PC-3 (cell line): ENCODE data around the gene LYVE1. TPM values are rescaled to one million over a fixed set of nuclear protein-coding genes. Genes with fewer than 3 reads are reported as not detected.

Experiments used
- ATAC-seq: fragments of 200-7000 bp; cut with Tn5 transposase; 2 replicates; pipeline ENCODE4 v1.9.1; 2020; ENCODE audit warnings: mild to moderate bottlenecking, moderate library complexity
- BruUV-seq: library from RNA; stranded (reverse); fragments of 400-500 nt; replicated peaks from 2 replicates; lab custom pipeline; 2021; lab: Mats Ljungman, UMichigan
- CTCF ChIA-PET: fragments of 300-600 bp; sonication (Branson Sonifier 250); formaldehyde crosslinking; loops from one replicate; lab custom pipeline; 2022; ENCODE audit warnings: antibody characterized with exemption; lab: Charles Lee
- POLR2A ChIA-PET: fragments of 300-600 bp; sonication (Branson Sonifier 250); formaldehyde crosslinking; loops from one replicate; lab custom pipeline; 2022; ENCODE audit warnings: antibody characterized with exemption; ENCODE audit not compliant: unreplicated experiment; lab: Charles Lee
- DNase-seq: peaks from one replicate; pipeline ENCODE4 v3.0.0-alpha.2; 2015
- H2AFZ ChIP-seq: fragments of 300-600 bp; sonication (generic); 2 replicates; pipeline ENCODE4 v1.6.0; 2016; ENCODE audit warnings: antibody characterized with exemption, low read length
- H3F3A ChIP-seq: fragments of 300-600 bp; sonication (generic); one replicate; pipeline ENCODE4 v1.6.0; 2017; ENCODE audit warnings: antibody characterized with exemption, low read length, control low read depth, mild to moderate bottlenecking; ENCODE audit not compliant: unreplicated experiment
- H3K27ac ChIP-seq: fragments of 300-600 bp; sonication (generic); 2 replicates; pipeline ENCODE4 v1.5.1; 2016; ENCODE audit warnings: mild to moderate bottlenecking, low read length
- H3K27me3 ChIP-seq: fragments of 300-600 bp; sonication (generic); 2 replicates; pipeline ENCODE4 v1.6.1; 2016; ENCODE audit warnings: low read length, mixed read lengths
- H3K36me3 ChIP-seq: fragments of 300-600 bp; sonication (generic); 2 replicates; pipeline ENCODE4 v1.6.1; 2016; ENCODE audit warnings: low read depth, mixed run types, low read length, mixed read lengths
- H3K4me1 ChIP-seq: fragments of 300-600 bp; sonication (generic); 2 replicates; pipeline ENCODE4 v1.5.1; 2016; ENCODE audit warnings: low read length; ENCODE audit not compliant: insufficient read depth
- H3K4me2 ChIP-seq: fragments of 300-600 bp; sonication (generic); 2 replicates; pipeline ENCODE4 v1.6.0; 2016; ENCODE audit warnings: low read length
- H3K4me3 ChIP-seq: fragments of 300-600 bp; sonication (generic); 2 replicates; pipeline ENCODE4 v1.5.1; 2016; ENCODE audit warnings: mild to moderate bottlenecking, low read length, mixed read lengths
- H3K79me2 ChIP-seq: fragments of 300-600 bp; sonication (generic); 2 replicates; pipeline ENCODE4 v1.6.1; 2017; ENCODE audit warnings: low read length, mixed read lengths
- H3K9ac ChIP-seq: fragments of 300-600 bp; sonication (generic); 2 replicates; pipeline ENCODE4 v1.6.0; 2016; ENCODE audit warnings: mild to moderate bottlenecking, low read length
- H3K9me2 ChIP-seq: fragments of 300-600 bp; sonication (generic); replicated peaks from 2 replicates; pipeline ENCODE4 v1.6.1; 2016; ENCODE audit warnings: mixed run types, low read length, mixed read lengths
- H3K9me3 ChIP-seq: fragments of 300-600 bp; sonication (generic); 2 replicates; pipeline ENCODE4 v1.6.1; 2016; ENCODE audit warnings: low read length, mixed read lengths
- H4K20me1 ChIP-seq: fragments of 300-600 bp; sonication (generic); 2 replicates; pipeline ENCODE4 v1.6.1; 2016; ENCODE audit warnings: low read length, mixed read lengths
- CTCF ChIP-seq: fragments of 300-600 bp; sonication (generic); conservative IDR thresholded peaks from 2 replicates; pipeline ENCODE4 v1.5.1; 2017; ENCODE audit warnings: antibody characterized with exemption, low read depth, mild to moderate bottlenecking, low read length
- EZH2 ChIP-seq: fragments of 300-600 bp; sonication (generic); IDR thresholded peaks from one replicate; pipeline ENCODE4 v1.6.1; 2017; ENCODE audit warnings: antibody characterized with exemption, mild to moderate bottlenecking, low read length; ENCODE audit not compliant: unreplicated experiment
- EZH2phosphoT487 ChIP-seq: fragments of 300-600 bp; sonication (generic); IDR thresholded peaks from 2 replicates; pipeline ENCODE4 v1.6.1; 2018; ENCODE audit warnings: mild to moderate bottlenecking, antibody characterized with exemption, low read length, borderline replicate concordance
- intact Hi-C: fragments of 100-400 bp; cut with micrococcal nuclease; formaldehyde crosslinking; loops from 2 replicates; pipeline ENCODE4 v1.9.0; 2023
- total RNA-seq: library from RNA; depleted of rRNA; stranded (reverse); fragments of >200 nt; gene quantifications from 2 replicates; pipeline ENCODE4 v1.2.3, GENCODE V29; 2014

Gene LYVE1
- total RNA-seq, 1 experiment from 2014 or later = not detected

- H3K27ac ChIP-seq = no peak overlapping the region
- ChIA-PET CTCF (no interaction called here), POLR2A (no interaction called here)
- no peaks in the 10 kb centered on the region for H3F3A ChIP-seq
- intact Hi-C loops = no loop called here
- ATAC-seq (no peak), DNase-seq (no peak)
- no peak overlapping the region for H3K9ac ChIP-seq
- peaks cover 22% of the 10 kb centered on the region for H3K4me1 ChIP-seq
- H3K36me3 ChIP-seq = no peaks in the 10 kb centered on the region
- H3K4me2 ChIP-seq = no peak overlapping the region
- TF ChIP-seq EZH2 (no peak), EZH2phosphoT487 (no peak), CTCF (no peak)
- H3K9me2 ChIP-seq = no peaks in the 10 kb centered on the region
- H3K4me3 ChIP-seq = no peak overlapping the region
- H3K79me2 ChIP-seq = peaks cover 29% of the 10 kb centered on the region
- no peak overlapping the region for H2AFZ ChIP-seq
- BruUV-seq = no TSS peak
- H3K27me3 ChIP-seq = no peaks in the 10 kb centered on the region
- peaks cover 4% of the 10 kb centered on the region; the same call in 1 of the 2 replicates for H4K20me1 ChIP-seq
- H3K9me3 ChIP-seq = no peaks in the 10 kb centered on the region
These were observed 30.9 kb downstream of the LYVE1 start for GRCh38 chr11:10537600-10537999.

GRCh38 chr11:10534316-10534715 lies 34.1 kb downstream of the LYVE1 start:
- no peaks in the 10 kb centered on the region for H3K36me3 ChIP-seq
- ATAC-seq = no peak
- no peaks in the 10 kb centered on the region for H3F3A ChIP-seq
- H3K27ac ChIP-seq = no peak overlapping the region
- H3K9me3 ChIP-seq = no peaks in the 10 kb centered on the region
- no peaks in the 10 kb centered on the region for H4K20me1 ChIP-seq
- no peaks in the 10 kb centered on the region for H3K9me2 ChIP-seq
- peaks cover 18% of the 10 kb centered on the region for H3K79me2 ChIP-seq
- intact Hi-C loops = no loop called here
- H3K4me1 ChIP-seq = peaks cover 7% of the 10 kb centered on the region
- no peak for TF ChIP-seq CTCF
- no peak for TF ChIP-seq EZH2phosphoT487
- TF ChIP-seq EZH2 = no peak
- no TSS peak for BruUV-seq
- no peak for DNase-seq
- CTCF ChIA-PET = no interaction called here
- no peak overlapping the region for H2AFZ ChIP-seq
- POLR2A ChIA-PET = no interaction called here
- H3K9ac ChIP-seq = no peak overlapping the region
- H3K4me2 ChIP-seq = no peak overlapping the region
- H3K27me3 ChIP-seq = no peaks in the 10 kb centered on the region
- no peak overlapping the region for H3K4me3 ChIP-seq

GRCh38 chr11:10533323-10533722 lies 35.1 kb downstream of the LYVE1 start:
- ChIA-PET POLR2A (no interaction called here), CTCF (no interaction called here)
- H3K27me3 ChIP-seq = no peaks in the 10 kb centered on the region
- H2AFZ ChIP-seq = no peak overlapping the region
- peaks cover 8% of the 10 kb centered on the region; the same call in 1 of the 2 replicates for H3K79me2 ChIP-seq
- no peak overlapping the region for H3K4me2 ChIP-seq
- H3K4me1 ChIP-seq = peaks cover 1% of the 10 kb centered on the region; the same call in 1 of the 2 replicates
- TF ChIP-seq EZH2phosphoT487 = no peak
- no peak for TF ChIP-seq EZH2
- TF ChIP-seq CTCF = no peak
- H3K9me3 ChIP-seq = no peaks in the 10 kb centered on the region
- no peak overlapping the region for H3K4me3 ChIP-seq
- intact Hi-C loops = no loop called here
- no peak for DNase-seq
- no peaks in the 10 kb centered on the region for H4K20me1 ChIP-seq
- no peak overlapping the region for H3K27ac ChIP-seq
- H3F3A ChIP-seq = no peaks in the 10 kb centered on the region
- no peaks in the 10 kb centered on the region for H3K9me2 ChIP-seq
- BruUV-seq = no TSS peak
- ATAC-seq = no peak
- H3K9ac ChIP-seq = no peak overlapping the region
- H3K36me3 ChIP-seq = no peaks in the 10 kb centered on the region
